ENCODE data around the gene CAMSAP3. TPM values are rescaled to one million over a fixed set of nuclear protein-coding genes. Genes with fewer than 3 reads are reported as not detected.
"Not testable (repeated sequence)": the region's sequence is repeated elsewhere in the genome, so short reads cannot be mapped to it uniquely, and the experiment has no call there.

CAMSAP3 gene
- total and polyA plus RNA-seq, 7 donors = 0.03 to 0.15 (median 0.09) TPM; not detected in 3

DNA sequence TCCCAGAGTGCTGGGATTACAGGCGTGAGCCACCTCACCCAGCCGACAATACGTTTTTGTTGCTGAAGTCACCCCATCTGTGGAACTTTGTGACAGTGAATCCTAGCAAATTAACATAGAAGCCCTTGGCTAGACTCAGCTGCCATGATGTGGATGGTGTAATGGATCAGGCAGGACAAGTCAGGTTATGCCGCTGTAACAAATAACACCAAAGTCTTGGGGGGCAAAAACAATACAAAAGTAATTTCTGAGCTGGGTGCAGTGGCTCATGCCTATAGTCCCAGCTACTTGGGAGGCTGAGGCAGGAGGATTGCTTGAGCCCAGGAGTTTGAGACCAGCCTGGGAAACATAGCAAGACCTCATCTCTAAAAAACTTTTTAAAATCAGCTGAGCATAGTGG, 30.8 kb upstream of the CAMSAP3 start:
- intact Hi-C loops (cut with DNase I) = loop anchor here in 1 of 2 donors (5.0 kb wide), 2 partner anchors 112 to 232 kb away; partner anchors contain the start of gene MCEMP1
- Histone ChIP-seq H3K4me1 (no peaks in the 10 kb centered on the region), H3K9me3 (no peaks in the 10 kb centered on the region), H3K36me3 (ENCODE audit: insufficient read depth in 1 of 2, low read depth in 1 of 2) (peaks cover 0 to 21% of the 10 kb centered on the region in 2 donors), H3K27me3 (ENCODE audit: insufficient read depth in 3 of 3, low read length in 2 of 3) (no peaks in the 10 kb centered on the region), H3K4me3 (no peak overlapping the region), H3K27ac (no peak overlapping the region)
- ATAC-seq (no peak), DNase-seq (no peak)
- TF ChIP-seq, protein P1, sequence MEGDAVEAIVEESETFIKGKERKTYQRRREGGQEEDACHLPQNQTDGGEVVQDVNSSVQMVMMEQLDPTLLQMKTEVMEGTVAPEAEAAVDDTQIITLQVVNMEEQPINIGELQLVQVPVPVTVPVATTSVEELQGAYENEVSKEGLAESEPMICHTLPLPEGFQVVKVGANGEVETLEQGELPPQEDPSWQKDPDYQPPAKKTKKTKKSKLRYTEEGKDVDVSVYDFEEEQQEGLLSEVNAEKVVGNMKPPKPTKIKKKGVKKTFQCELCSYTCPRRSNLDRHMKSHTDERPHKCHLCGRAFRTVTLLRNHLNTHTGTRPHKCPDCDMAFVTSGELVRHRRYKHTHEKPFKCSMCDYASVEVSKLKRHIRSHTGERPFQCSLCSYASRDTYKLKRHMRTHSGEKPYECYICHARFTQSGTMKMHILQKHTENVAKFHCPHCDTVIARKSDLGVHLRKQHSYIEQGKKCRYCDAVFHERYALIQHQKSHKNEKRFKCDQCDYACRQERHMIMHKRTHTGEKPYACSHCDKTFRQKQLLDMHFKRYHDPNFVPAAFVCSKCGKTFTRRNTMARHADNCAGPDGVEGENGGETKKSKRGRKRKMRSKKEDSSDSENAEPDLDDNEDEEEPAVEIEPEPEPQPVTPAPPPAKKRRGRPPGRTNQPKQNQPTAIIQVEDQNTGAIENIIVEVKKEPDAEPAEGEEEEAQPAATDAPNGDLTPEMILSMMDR (IDR thresholded peaks at IDR 0.05) = no peak
- WGBS, 3 donors = 92 to 97% (median 92%) methylated on average over 4 of the region's 4 CpGs

DNA sequence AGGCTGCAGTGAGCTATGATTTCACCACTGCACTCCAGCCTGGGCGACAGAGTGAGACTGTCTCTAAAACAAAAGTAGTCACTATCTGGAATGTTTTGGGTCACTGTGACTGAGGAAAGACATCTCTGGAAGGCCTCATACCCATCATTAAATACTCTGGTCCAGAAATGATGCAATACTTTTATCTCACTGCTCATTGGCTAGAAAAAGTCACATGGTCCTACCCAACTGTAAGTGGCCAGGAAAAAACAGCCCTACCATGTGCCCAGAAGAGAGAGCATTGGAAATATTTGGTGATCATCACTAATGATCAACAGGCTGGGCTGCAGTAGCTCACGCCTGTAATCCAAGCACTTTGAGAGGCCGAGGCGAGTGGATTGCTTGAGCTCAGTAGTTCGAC, 30.3 kb upstream of the CAMSAP3 start:
- H3K4me3 ChIP-seq = no peak overlapping the region
- WGBS, 3 donors = 68 to 93% (median 89%) methylated on average over 5 of the region's 5 CpGs
- no peaks in the 10 kb centered on the region for H3K4me1 ChIP-seq
- H3K27me3 ChIP-seq (ENCODE audit: insufficient read depth in 3 of 3, low read length in 2 of 3) = no peaks in the 10 kb centered on the region
- DNase-seq (no peak), ATAC-seq (no peak)
- H3K27ac ChIP-seq = no peak overlapping the region
- intact Hi-C loops (cut with DNase I) = loop anchor here in 1 of 2 donors (5.0 kb wide), 2 partner anchors 112 to 232 kb away; partner anchors contain the start of gene MCEMP1
- TF ChIP-seq, protein P1 (IDR thresholded peaks at IDR 0.05) = no peak
- H3K9me3 ChIP-seq = no peaks in the 10 kb centered on the region
- peaks cover 0 to 16% of the 10 kb centered on the region in 2 donors for H3K36me3 ChIP-seq (ENCODE audit: insufficient read depth in 1 of 2, low read depth in 1 of 2)

DNA sequence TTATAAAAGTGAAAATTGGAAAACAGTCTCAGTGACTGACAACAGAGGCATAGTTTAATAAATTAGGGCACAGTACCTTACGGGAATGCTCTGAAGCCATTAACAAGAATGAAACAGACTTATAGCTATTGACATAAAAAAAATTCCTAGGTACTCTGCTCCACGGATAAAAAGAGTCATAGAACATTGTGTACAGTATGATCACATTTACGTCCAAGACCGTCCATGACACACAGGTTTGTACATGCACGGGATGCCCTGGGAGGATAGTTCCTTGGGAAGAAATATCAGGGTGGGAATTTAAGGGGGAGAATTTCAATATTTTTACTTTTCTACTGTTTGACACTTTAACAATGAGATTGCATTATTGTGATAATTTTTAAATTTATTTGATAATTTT, 24.9 kb upstream of the CAMSAP3 start:
- no peak for DNase-seq
- Histone ChIP-seq H3K4me1 (no peaks in the 10 kb centered on the region), H3K36me3 (ENCODE audit: insufficient read depth in 1 of 2, low read depth in 1 of 2) (no peaks in the 10 kb centered on the region), H3K27ac (no peak overlapping the region), H3K27me3 (ENCODE audit: insufficient read depth in 3 of 3, low read length in 2 of 3) (peaks cover 0 to 3% (median 0%) of the 10 kb centered on the region in 3 donors), H3K4me3 (no peak overlapping the region), H3K9me3 (no peaks in the 10 kb centered on the region)
- TF ChIP-seq, protein P1 (IDR thresholded peaks at IDR 0.05) = no peak
- ATAC-seq = no peak
- intact Hi-C loops (cut with DNase I) = loop anchor here in 1 of 2 donors (2.0 kb wide), 1 partner anchor 110 kb away; the partner anchor contains the start of gene TRAPPC5
- 68 to 78% (median 76%) methylated on average over 5 of the region's 5 CpGs for WGBS, 3 donors

DNA sequence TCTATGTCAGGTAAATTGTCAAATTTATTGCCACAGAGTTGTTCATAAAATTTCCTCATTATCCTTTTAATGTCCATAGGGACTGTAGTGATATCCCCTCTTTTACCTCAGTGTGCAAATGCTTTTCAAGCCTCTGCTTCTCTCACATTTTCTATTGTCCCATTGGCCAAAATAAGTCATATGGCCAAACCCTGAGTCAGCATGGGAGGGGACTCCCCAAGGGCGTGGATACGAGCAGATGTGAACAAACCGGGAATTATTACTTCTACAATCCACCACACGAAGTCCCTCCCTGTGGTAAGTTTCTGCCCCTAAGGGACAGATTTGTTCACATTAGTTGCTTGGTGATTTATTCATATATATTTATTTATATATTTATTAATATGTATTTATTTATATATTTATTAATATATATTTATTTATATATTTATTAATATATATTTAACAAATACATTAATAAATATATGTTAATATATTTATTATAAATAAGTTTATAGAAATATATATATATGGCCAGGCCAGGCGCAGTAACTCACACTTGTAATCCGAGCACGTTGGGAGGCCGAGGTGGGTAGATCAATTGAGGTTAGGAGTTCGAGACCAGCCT, 20.1 kb upstream of the CAMSAP3 start:
- intact Hi-C loops (cut with DNase I) = no loop called here
- no peak for DNase-seq
- no peak for ATAC-seq
- Histone ChIP-seq H3K27ac (no peak overlapping the region), H3K27me3 (ENCODE audit: insufficient read depth in 3 of 3, low read length in 2 of 3) (peaks cover 0 to 4% (median 3%) of the 10 kb centered on the region in 3 donors), H3K36me3 (ENCODE audit: insufficient read depth in 1 of 2, low read depth in 1 of 2) (no peaks in the 10 kb centered on the region), H3K4me3 (no peak overlapping the region), H3K4me1 (no peaks in the 10 kb centered on the region), H3K9me3 (no peaks in the 10 kb centered on the region)
- TF ChIP-seq, protein P1 (IDR thresholded peaks at IDR 0.05) = no peak
- WGBS, 3 donors = 62 to 68% (median 64%) methylated on average over 9 of the region's 9 CpGs

DNA sequence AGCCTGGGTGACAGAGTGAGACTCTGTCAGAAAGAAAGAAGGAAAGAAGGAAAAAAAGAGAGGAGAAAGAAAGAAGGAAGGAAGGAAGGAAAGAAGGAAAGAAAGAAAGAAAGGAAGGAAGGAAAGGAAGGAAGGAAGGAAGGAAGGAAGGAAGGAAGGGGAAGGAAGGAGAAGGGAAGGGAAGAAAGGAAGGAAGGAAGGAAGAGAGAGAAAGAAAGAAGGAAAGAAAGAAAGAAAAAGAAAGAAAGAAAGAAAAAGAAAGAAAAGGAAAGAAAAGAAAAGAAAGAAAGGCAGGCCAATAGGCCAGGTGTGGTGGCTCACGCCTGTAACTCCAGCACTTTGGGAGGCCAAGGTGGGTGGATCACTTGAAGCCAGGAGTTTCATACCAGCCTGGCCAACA, 18.2 kb upstream of the CAMSAP3 start:
- H3K27ac ChIP-seq; H3K9me3 ChIP-seq; ATAC-seq; DNase-seq; H3K27me3 ChIP-seq (ENCODE audit: insufficient read depth in 3 of 3, low read length in 2 of 3); H3K4me1 ChIP-seq; intact Hi-C loops (cut with DNase I); H3K36me3 ChIP-seq (ENCODE audit: insufficient read depth in 1 of 2, low read depth in 1 of 2); H3K4me3 ChIP-seq: not testable (repeated sequence)
- 91 to 98% (median 95%) methylated on average over 1 of the region's 1 CpG for WGBS, 3 donors

All from psoas muscle (tissue), 8 donors.